GM12878 (cell line): ENCODE data around the gene CHMP1A. TPM values are rescaled to one million over a fixed set of nuclear protein-coding genes. Genes with fewer than 3 reads are reported as not detected.

ENCODE experiments used
- ATAC-seq: fragments of 200-7000 bp; cut with Tn5 transposase; 3 replicates; pipeline ENCODE4 v1.9.1; 2020; ENCODE audit warnings: mild to moderate bottlenecking, moderate library complexity
- BruUV-seq: library from RNA; stranded (reverse); fragments of 400-500 nt; replicated peaks from 2 replicates; lab custom pipeline; 2021; lab: Mats Ljungman, UMichigan
- CTCF ChIA-PET: fragments of 300-600 bp; sonication (Branson Sonifier 250); formaldehyde crosslinking; extraction: SDS; loops from one replicate; lab custom pipeline; 2021; ENCODE audit warnings: inconsistent platforms; lab: Yijun Ruan, JAX
- POLR2A ChIA-PET: fragments of 350-600 bp; formaldehyde crosslinking; extraction: SDS; loops from one replicate; lab custom pipeline; 2021; ENCODE audit warnings: inconsistent platforms; lab: Charles Lee
- RAD21 ChIA-PET: fragments of 300-600 bp; sonication (Branson Sonifier 250); formaldehyde crosslinking; loops from one replicate; lab custom pipeline; 2023; ENCODE audit warnings: antibody characterized with exemption; ENCODE audit not compliant: unreplicated experiment; lab: Charles Lee
- SMC1A ChIA-PET: fragments of 300-600 bp; sonication (Branson Sonifier 250); formaldehyde crosslinking; loops from one replicate; lab custom pipeline; 2023; ENCODE audit not compliant: unreplicated experiment, uncharacterized antibody; lab: Charles Lee
- DNase-seq: peaks from one replicate; pipeline ENCODE4 v3.0.0-alpha.2; 2011; ENCODE audit warnings: low read depth, low spot score
- FAIRE-seq: peaks from 3 replicates; lab custom pipeline; 2011; peaks lifted over from hg19 to GRCh38; lab: Jason Lieb, UNC
- H2AFZ ChIP-seq: 2 replicates; pipeline ENCODE4 v1.6.0; 2011; ENCODE audit warnings: low read depth, low read length, control low read depth; ENCODE audit not compliant: control insufficient read depth
- H3K27ac ChIP-seq: 2 replicates; pipeline ENCODE4 v1.5.1; 2011; ENCODE audit warnings: control low read depth; ENCODE audit not compliant: control insufficient read depth, insufficient read depth
- H3K27me3 ChIP-seq, 2 experiments: replicated peaks in 1 of 2; 2 replicates each; pipeline versions ENCODE4 v1.6.0 to v1.6.1; 2011; ENCODE audit warnings: low read length in 1 of 2; ENCODE audit not compliant: control insufficient read depth in 2 of 2, insufficient read depth in 2 of 2
- H3K36me3 ChIP-seq, 2 experiments: 2 replicates each; pipeline ENCODE4 v1.5.1; 2011; ENCODE audit warnings: low read length in 1 of 2; ENCODE audit not compliant: control insufficient read depth in 2 of 2, insufficient read depth in 2 of 2
- H3K4me1 ChIP-seq: 2 replicates; pipeline ENCODE4 v1.6.1; 2011; ENCODE audit warnings: mild to moderate bottlenecking, low read length, moderate library complexity, mixed read lengths; ENCODE audit not compliant: control insufficient read depth, insufficient read depth
- H3K4me2 ChIP-seq: 2 replicates; pipeline ENCODE4 v1.6.0; 2011; ENCODE audit warnings: control low read depth; ENCODE audit not compliant: control insufficient read depth, insufficient read depth
- H3K4me3 ChIP-seq: fragments of 200-600 bp; sonication (generic); 2 replicates; pipeline ENCODE4 v1.5.1; 2016
- H3K79me2 ChIP-seq: 2 replicates; pipeline ENCODE4 v1.6.0; 2011; ENCODE audit warnings: low read length; ENCODE audit not compliant: control insufficient read depth, insufficient read depth
- H3K9ac ChIP-seq: 2 replicates; pipeline ENCODE4 v1.8.0; 2011; ENCODE audit warnings: low read length, control low read depth, mixed read lengths; ENCODE audit not compliant: control insufficient read depth, insufficient read depth
- H3K9me3 ChIP-seq: replicated peaks from 3 replicates; pipeline ENCODE4 v1.5.1; 2011; ENCODE audit warnings: mild to moderate bottlenecking, low read length; ENCODE audit not compliant: control insufficient read depth, insufficient read depth
- H4K20me1 ChIP-seq: 2 replicates; pipeline ENCODE4 v1.6.0; 2011; ENCODE audit not compliant: control insufficient read depth, insufficient read depth
- BMI1 ChIP-seq: fragments of 450-650 bp; IDR thresholded peaks from 2 replicates; pipeline ENCODE4 v1.6.1; 2016; ENCODE audit warnings: mild to moderate bottlenecking, moderate library complexity, borderline replicate concordance
- EP300 ChIP-seq, 2 experiments: fragments of 150-350 bp in 1 of 2; IDR thresholded peaks; 2 replicates each; pipeline ENCODE4 v1.6.1; 2011 to 2012; ENCODE audit warnings: low read depth in 2 of 2, low read length in 2 of 2, borderline replicate concordance in 1 of 2, improper control_type of control experiment in 1 of 2, inconsistent platforms in 1 of 2; ENCODE audit not compliant: control insufficient read depth in 1 of 2
- FOXM1 ChIP-seq: IDR thresholded peaks from 2 replicates; pipeline ENCODE4 v1.6.1; 2012; ENCODE audit warnings: low read depth, mild to moderate bottlenecking, inconsistent platforms, low read length, moderate library complexity
- HDGF ChIP-seq: fragments of 450-650 bp; IDR thresholded peaks from 2 replicates; pipeline ENCODE4 v1.6.1; 2016; ENCODE audit warnings: antibody characterized with exemption
- LARP7 ChIP-seq: fragments of 450-650 bp; IDR thresholded peaks from 2 replicates; pipeline ENCODE4 v1.6.1; 2017; ENCODE audit warnings: mild to moderate bottlenecking
- NFYB ChIP-seq: IDR thresholded peaks from 2 replicates; pipeline ENCODE4 v1.6.1; 2011; ENCODE audit warnings: low read depth, mild to moderate bottlenecking, low read length, improper control_type of control experiment, moderate library complexity; ENCODE audit not compliant: insufficient read depth
- SP1 ChIP-seq: IDR thresholded peaks from one replicate; pipeline ENCODE4 v1.6.1; 2011; ENCODE audit warnings: low read depth, low read length
- SPI1 ChIP-seq: IDR thresholded peaks from 2 replicates; pipeline ENCODE4 v1.6.1; 2011; ENCODE audit warnings: low read depth, mild to moderate bottlenecking, low read length, moderate library complexity, borderline replicate concordance; ENCODE audit not compliant: insufficient read depth
- SUZ12 ChIP-seq: fragments of 200-600 bp; sonication (generic); IDR thresholded peaks from one replicate; pipeline ENCODE4 v1.6.1; 2018; ENCODE audit warnings: antibody characterized with exemption, mild to moderate bottlenecking; ENCODE audit not compliant: unreplicated experiment
- ZNF274 ChIP-seq: IDR thresholded peaks from one replicate; pipeline ENCODE4 v1.8.0; 2011; ENCODE audit not compliant: insufficient read length, insufficient read depth
- WGBS: methylation state at CpG from one replicate; pipeline ENCODE4 v1.1.6; 2016; ENCODE audit warnings: low lambda C conversion rate; ENCODE audit not compliant: insufficient replicate concordance, insufficient coverage; ENCODE audit errors: missing lambda C conversion rate; 5-methylcytosine and 5-hydroxymethylcytosine counted together
- in situ Hi-C: fragments of 300-500 bp; cut with MboI; formaldehyde crosslinking; loops from 9 replicates; pipeline ENCODE4 v1.14.3; 2018; ENCODE audit warnings: mixed read lengths
- intact Hi-C: fragments of 100-400 bp; cut with micrococcal nuclease; formaldehyde crosslinking; loops from one replicate; pipeline ENCODE4 v1.14.2; 2022; ENCODE audit not compliant: unreplicated experiment
- polyA plus RNA-seq, 11 experiments: library from polyadenylated mRNA; depleted of rRNA in 4 of 11; unstranded in 6 of 11; stranded (reverse) in 5 of 11; fragments of >200 nt; fragmentation: Nextera tagmentation in 4 of 11; fragmentation: Illumina TruSeq in 1 of 11; extraction: Ambion mirVana in 4 of 11; extraction: Trizol in 1 of 11; gene quantifications; 1 replicate in 1 of 11; 2 replicates in 10 of 11; pipeline versions ENCODE4 v1.2.1 to v1.2.3, GENCODE V29; 2011 to 2016; ENCODE audit warnings: inconsistent platforms in 2 of 11, missing spikeins in 2 of 11, low read depth in 1 of 11
- total RNA-seq, 4 experiments: library from RNA; depleted of rRNA in 3 of 4; stranded (reverse); fragments of >200 nt in 3 of 4; fragmentation: Illumina TruSeq in 1 of 4; extraction: Trizol in 1 of 4; gene quantifications; 2 replicates each; pipeline versions ENCODE4 v1.2.1 to v1.2.3, GENCODE V29; 2013 to 2021
- TF ChIP-seq, protein P1 (sequence below): fragments of 450-650 bp; IDR thresholded peaks from 2 replicates; pipeline ENCODE4 v1.6.1; 2016; ENCODE audit warnings: mild to moderate bottlenecking
- TF ChIP-seq, protein P2 (sequence below): fragments of 450-650 bp; IDR thresholded peaks from 2 replicates; pipeline ENCODE4 v1.6.1; 2017; ENCODE audit warnings: antibody characterized with exemption, mild to moderate bottlenecking, moderate library complexity
- TF ChIP-seq, protein P3 (sequence below): fragments of 150-350 bp; IDR thresholded peaks from 2 replicates; pipeline ENCODE4 v1.6.1; 2014; ENCODE audit warnings: mild to moderate bottlenecking, low read depth, low read length

CHMP1A gene
- total and polyA plus RNA-seq, 10 of the 15 experiments (the other 5 are each of a cell fraction or from before 2014, with no cell fraction given): 1.0 to 86.7 (median 54.7) TPM

DNA sequence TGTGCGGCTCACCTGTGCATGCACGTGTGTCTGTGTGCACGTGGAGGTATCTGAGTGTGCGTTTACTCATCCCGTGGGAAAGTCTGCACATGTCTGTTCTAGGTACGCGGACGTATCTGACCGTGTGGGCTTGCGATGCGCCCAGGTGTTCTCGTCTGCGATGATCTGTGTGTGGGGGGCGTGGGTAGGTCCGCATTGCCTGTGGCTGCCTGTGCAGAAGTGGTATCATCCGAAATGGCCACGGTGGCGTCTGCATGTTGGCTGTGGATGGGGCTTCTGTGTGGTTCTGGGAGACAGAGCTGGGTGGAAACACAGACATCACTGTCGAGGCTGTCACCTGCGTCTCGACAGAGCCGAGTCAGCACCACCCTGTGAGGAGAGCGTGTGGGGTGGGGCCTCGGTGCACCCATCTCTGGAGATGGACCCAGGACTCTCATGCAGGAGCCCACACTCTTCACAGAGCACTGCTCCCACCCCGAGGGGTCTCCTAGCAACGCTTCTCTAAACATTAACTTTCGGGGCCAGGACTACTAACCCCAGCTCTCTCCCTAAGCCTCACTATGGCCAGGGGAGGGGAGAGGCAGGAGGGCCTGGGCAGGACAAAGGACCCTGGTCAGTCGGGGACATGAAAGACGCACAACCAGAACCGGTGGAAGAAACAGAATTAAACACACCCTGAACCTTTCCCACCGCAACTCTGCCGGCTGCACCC lies 35.7 kb downstream of the CHMP1A start:
- Histone ChIP-seq H4K20me1 (no peaks in the 10 kb centered on the region), H3K9ac (no peak overlapping the region), H3K9me3 (no peaks in the 10 kb centered on the region), H3K4me3 (no peak overlapping the region), H3K27ac (no peak overlapping the region), H2AFZ (no peak overlapping the region)
- ChIA-PET POLR2A (no interaction called here), RAD21 (no interaction called here)
- no peak for DNase-seq
- intact Hi-C loops: no loop called here
- TF ChIP-seq, protein P1, sequence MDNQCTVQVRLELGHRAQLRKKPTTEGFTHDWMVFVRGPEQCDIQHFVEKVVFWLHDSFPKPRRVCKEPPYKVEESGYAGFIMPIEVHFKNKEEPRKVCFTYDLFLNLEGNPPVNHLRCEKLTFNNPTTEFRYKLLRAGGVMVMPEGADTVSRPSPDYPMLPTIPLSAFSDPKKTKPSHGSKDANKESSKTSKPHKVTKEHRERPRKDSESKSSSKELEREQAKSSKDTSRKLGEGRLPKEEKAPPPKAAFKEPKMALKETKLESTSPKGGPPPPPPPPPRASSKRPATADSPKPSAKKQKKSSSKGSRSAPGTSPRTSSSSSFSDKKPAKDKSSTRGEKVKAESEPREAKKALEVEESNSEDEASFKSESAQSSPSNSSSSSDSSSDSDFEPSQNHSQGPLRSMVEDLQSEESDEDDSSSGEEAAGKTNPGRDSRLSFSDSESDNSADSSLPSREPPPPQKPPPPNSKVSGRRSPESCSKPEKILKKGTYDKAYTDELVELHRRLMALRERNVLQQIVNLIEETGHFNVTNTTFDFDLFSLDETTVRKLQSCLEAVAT: no peak
- TF ChIP-seq HDGF (no peak), SUZ12 (no peak), SP1 (no peak), BMI1 (no peak), FOXM1 (no peak), ZNF274 (no peak), LARP7 (no peak), SPI1 (no peak), NFYB (no peak), EP300 (IDR thresholded peaks at IDR 0.05; ENCODE audit: borderline replicate concordance in 1 of 2, control insufficient read depth in 1 of 2, low read depth in 2 of 2, low read length in 2 of 2) (no peak)
- TF ChIP-seq, protein P2, sequence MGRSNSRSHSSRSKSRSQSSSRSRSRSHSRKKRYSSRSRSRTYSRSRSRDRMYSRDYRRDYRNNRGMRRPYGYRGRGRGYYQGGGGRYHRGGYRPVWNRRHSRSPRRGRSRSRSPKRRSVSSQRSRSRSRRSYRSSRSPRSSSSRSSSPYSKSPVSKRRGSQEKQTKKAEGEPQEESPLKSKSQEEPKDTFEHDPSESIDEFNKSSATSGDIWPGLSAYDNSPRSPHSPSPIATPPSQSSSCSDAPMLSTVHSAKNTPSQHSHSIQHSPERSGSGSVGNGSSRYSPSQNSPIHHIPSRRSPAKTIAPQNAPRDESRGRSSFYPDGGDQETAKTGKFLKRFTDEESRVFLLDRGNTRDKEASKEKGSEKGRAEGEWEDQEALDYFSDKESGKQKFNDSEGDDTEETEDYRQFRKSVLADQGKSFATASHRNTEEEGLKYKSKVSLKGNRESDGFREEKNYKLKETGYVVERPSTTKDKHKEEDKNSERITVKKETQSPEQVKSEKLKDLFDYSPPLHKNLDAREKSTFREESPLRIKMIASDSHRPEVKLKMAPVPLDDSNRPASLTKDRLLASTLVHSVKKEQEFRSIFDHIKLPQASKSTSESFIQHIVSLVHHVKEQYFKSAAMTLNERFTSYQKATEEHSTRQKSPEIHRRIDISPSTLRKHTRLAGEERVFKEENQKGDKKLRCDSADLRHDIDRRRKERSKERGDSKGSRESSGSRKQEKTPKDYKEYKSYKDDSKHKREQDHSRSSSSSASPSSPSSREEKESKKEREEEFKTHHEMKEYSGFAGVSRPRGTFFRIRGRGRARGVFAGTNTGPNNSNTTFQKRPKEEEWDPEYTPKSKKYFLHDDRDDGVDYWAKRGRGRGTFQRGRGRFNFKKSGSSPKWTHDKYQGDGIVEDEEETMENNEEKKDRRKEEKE: no peak
- TF ChIP-seq, protein P3, sequence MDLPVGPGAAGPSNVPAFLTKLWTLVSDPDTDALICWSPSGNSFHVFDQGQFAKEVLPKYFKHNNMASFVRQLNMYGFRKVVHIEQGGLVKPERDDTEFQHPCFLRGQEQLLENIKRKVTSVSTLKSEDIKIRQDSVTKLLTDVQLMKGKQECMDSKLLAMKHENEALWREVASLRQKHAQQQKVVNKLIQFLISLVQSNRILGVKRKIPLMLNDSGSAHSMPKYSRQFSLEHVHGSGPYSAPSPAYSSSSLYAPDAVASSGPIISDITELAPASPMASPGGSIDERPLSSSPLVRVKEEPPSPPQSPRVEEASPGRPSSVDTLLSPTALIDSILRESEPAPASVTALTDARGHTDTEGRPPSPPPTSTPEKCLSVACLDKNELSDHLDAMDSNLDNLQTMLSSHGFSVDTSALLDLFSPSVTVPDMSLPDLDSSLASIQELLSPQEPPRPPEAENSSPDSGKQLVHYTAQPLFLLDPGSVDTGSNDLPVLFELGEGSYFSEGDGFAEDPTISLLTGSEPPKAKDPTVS: no peak
- TF ChIP-seq, all 136 proteins: peak for 0
- Histone ChIP-seq H3K4me2 (no peak overlapping the region), H3K79me2 (no peaks in the 10 kb centered on the region), H3K36me3 (no peaks in the 10 kb centered on the region), H3K4me1 (no peaks in the 10 kb centered on the region), H3K27me3 (0 out of 4 replicates have a peak, but pooled peaks cover 0 to 2% of the 10 kb centered on the region in 2 experiments)
- FAIRE-seq (no peak), ATAC-seq (no peak)
- BruUV-seq: no TSS peak
- in situ Hi-C loops: no loop called here
- 58% methylated on average over 32 of the region's 32 CpGs for WGBS
- ChIA-PET SMC1A (no interaction called here), CTCF (no interaction called here)
